Body of pancreas (tissue), 4 donors: ENCODE measurements around the gene SEMA3A. TPM values are rescaled to one million over a fixed set of nuclear protein-coding genes. Genes with fewer than 3 reads are reported as not detected.

ENCODE experiments used
- ATAC-seq: fragments of 150-250 bp; one replicate; pipeline ENCODE4 v1.9.1; 2016
- DNase-seq, 4 donors: peaks; one replicate each; pipeline ENCODE4 v3.0.0-alpha.2; 2019
- H3K27ac ChIP-seq, 4 donors: fragments of 200-600 bp; sonication (generic); 1 replicate in 3 of 4; 2 replicates in 1 of 4; pipeline versions ENCODE4 v1.5.1 to v1.6.1; 2016 to 2019; ENCODE audit warnings: mild to moderate bottlenecking in 1 of 4, mixed read lengths in 1 of 4, moderate library complexity in 1 of 4
- H3K27me3 ChIP-seq, 2 donors: fragments of 200-600 bp; sonication (generic); one replicate each; pipeline ENCODE4 v1.6.0; 2016; ENCODE audit warnings: mild to moderate bottlenecking in 1 of 2
- H3K36me3 ChIP-seq, 2 donors: fragments of 200-600 bp; sonication (generic); replicated peaks in 1 of 2; 2 replicates each; pipeline ENCODE4 v1.5.1; 2016; ENCODE audit warnings: low read depth in 2 of 2; ENCODE audit not compliant: insufficient read depth in 1 of 2
- H3K4me1 ChIP-seq: fragments of 200-600 bp; sonication (generic); one replicate; pipeline ENCODE4 v1.6.0; 2016
- H3K4me3 ChIP-seq, 2 donors: fragments of 200-600 bp; sonication (generic); 1 replicate in 1 of 2; 2 replicates in 1 of 2; pipeline ENCODE4 v1.5.1; 2016 to 2019
- H3K9me3 ChIP-seq, 3 donors: fragments of 200-600 bp; sonication (generic); 1 replicate in 2 of 3; 2 replicates in 1 of 3; pipeline ENCODE4 v1.5.1; 2016
- CTCF ChIP-seq, 7 experiments: fragments of 450-650 bp in 4 of 7; fragments of 200-600 bp in 3 of 7; sonication (generic) in 3 of 7; IDR thresholded peaks; one replicate each; pipeline ENCODE4 v1.5.1; 2016 to 2019; ENCODE audit warnings: antibody characterized with exemption in 7 of 7
- POLR2A ChIP-seq, 3 donors: fragments of 450-650 bp; IDR thresholded peaks; one replicate each; pipeline ENCODE4 v1.6.1; 2016; ENCODE audit warnings: antibody characterized with exemption in 3 of 3, mild to moderate bottlenecking in 2 of 3
- WGBS, 2 donors: methylation state at CpG; one replicate each; pipeline ENCODE4 v1.1.5; 2017; 5-methylcytosine and 5-hydroxymethylcytosine counted together
- intact Hi-C: fragments of 100-400 bp; cut with DNase I; formaldehyde crosslinking; loops from one replicate; pipeline ENCODE4 v1.15.1; 2023
- total RNA-seq, 2 donors: library from RNA; depleted of rRNA; stranded (reverse); fragments of >200 nt; gene quantifications; one replicate each; pipeline ENCODE4 v1.1.0, GENCODE V29; 2016

The SEMA3A gene
- total RNA-seq, 2 donors from 2014 or later: 0.33 to 2.6 TPM

DNA sequence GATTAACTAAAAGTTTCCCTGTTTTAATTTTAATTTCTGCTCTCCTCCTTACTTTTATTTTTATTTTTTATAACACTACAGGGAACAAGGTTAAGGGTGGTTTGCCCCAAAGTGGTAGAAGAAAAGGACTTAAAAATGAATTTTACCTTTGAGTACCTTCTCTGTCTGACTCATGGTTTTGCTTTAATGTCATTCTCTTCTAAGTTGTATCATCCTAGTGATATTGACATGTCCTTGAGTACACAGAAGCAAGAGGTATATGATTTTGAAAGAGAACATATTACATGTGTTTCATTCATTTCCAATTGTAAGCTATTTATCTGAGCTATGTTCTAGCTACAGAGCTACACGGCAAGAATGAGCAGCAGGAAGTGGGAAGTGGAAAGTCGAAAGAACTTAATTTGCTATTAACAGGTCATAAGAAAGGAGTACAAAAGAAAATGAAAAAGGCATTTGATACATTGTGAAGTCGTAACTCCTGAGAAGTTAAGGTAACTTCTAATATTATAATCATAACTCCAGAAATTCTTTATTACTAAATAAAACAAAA is 112.5 kb downstream of the SEMA3A start:
- Histone ChIP-seq H3K36me3 (no peaks in the 10 kb centered on the region), H3K4me1 (no peaks in the 10 kb centered on the region), H3K9me3 (no peaks in the 10 kb centered on the region), H3K27ac (no peak overlapping the region), H3K4me3 (no peak overlapping the region), H3K27me3 (no peaks in the 10 kb centered on the region)
- 46 to 65% methylated on average over 3 of the region's 3 CpGs for WGBS, 2 donors
- no peak for DNase-seq
- intact Hi-C loops: no loop called here
- no peak for ATAC-seq
- TF ChIP-seq POLR2A (IDR thresholded peaks at IDR 0.05): no peak
- TF ChIP-seq CTCF (IDR thresholded peaks at IDR 0.05): no peak

DNA sequence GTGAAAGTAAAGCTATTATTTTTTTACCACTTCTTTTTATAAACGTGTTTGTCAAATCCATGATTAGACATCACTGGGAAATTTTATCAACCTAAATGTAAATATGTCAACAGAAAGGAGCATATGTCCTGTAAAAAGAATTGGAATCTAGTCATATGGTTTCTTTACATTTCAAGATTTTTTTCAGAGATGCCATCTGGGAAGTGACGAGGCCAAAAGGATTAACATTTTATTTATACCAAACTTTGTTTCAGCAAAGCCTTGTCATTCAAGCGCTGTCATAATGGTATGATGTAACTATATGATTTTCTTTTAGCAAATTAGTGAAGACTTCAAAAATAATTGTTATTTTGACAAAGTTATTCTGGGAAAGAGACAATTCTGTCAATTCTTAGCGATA is 117.3 kb downstream of the SEMA3A start:
- ATAC-seq (no peak), DNase-seq (no peak)
- no peaks in the 10 kb centered on the region for H3K36me3 ChIP-seq
- no peak overlapping the region for H3K27ac ChIP-seq
- no peak for TF ChIP-seq POLR2A (IDR thresholded peaks at IDR 0.05)
- no peak for TF ChIP-seq CTCF (IDR thresholded peaks at IDR 0.05)
- H3K9me3 ChIP-seq: no peaks in the 10 kb centered on the region
- H3K27me3 ChIP-seq: no peaks in the 10 kb centered on the region
- H3K4me1 ChIP-seq: no peaks in the 10 kb centered on the region
- intact Hi-C loops: no loop called here
- H3K4me3 ChIP-seq: no peak overlapping the region
- 72 to 73% methylated on average over 4 of the region's 4 CpGs for WGBS, 2 donors

- no peaks in the 10 kb centered on the region for H3K27me3 ChIP-seq
- no peaks in the 10 kb centered on the region for H3K36me3 ChIP-seq
- intact Hi-C loops: no loop called here
- DNase-seq (no peak), ATAC-seq (no peak)
- 79 to 84% methylated on average over 1 of the region's 1 CpG for WGBS, 2 donors
- H3K27ac ChIP-seq: no peak overlapping the region
- H3K9me3 ChIP-seq: no peaks in the 10 kb centered on the region
- no peaks in the 10 kb centered on the region for H3K4me1 ChIP-seq
- no peak for TF ChIP-seq POLR2A (IDR thresholded peaks at IDR 0.05)
- no peak for TF ChIP-seq CTCF (IDR thresholded peaks at IDR 0.05)
- no peak overlapping the region for H3K4me3 ChIP-seq
Measured at GRCh38 chr7:84076219-84076618, 118.4 kb downstream of the SEMA3A start.

GRCh38 chr7:84073186-84073875 is 121.3 kb downstream of the SEMA3A start:
- H3K9me3 ChIP-seq: no peaks in the 10 kb centered on the region
- ATAC-seq (no peak), DNase-seq (no peak)
- no peaks in the 10 kb centered on the region for H3K27me3 ChIP-seq
- H3K36me3 ChIP-seq: no peaks in the 10 kb centered on the region
- H3K4me3 ChIP-seq: no peak overlapping the region
- no peak for TF ChIP-seq CTCF (IDR thresholded peaks at IDR 0.05)
- no peak for TF ChIP-seq POLR2A (IDR thresholded peaks at IDR 0.05)
- intact Hi-C loops: no loop called here
- H3K4me1 ChIP-seq: no peaks in the 10 kb centered on the region
- H3K27ac ChIP-seq: no peak overlapping the region
- WGBS, 2 donors: 30 to 32% methylated on average over 3 of the region's 3 CpGs

GRCh38 chr7:84070770-84071169 is 123.8 kb downstream of the SEMA3A start:
- 59 to 61% methylated on average over 2 of the region's 2 CpGs for WGBS, 2 donors
- H3K9me3 ChIP-seq: no peaks in the 10 kb centered on the region
- DNase-seq: no peak
- H3K36me3 ChIP-seq: no peaks in the 10 kb centered on the region
- no peaks in the 10 kb centered on the region for H3K27me3 ChIP-seq
- intact Hi-C loops: no loop called here
- ATAC-seq: no peak
- TF ChIP-seq POLR2A (IDR thresholded peaks at IDR 0.05): no peak
- TF ChIP-seq CTCF (IDR thresholded peaks at IDR 0.05): no peak
- H3K27ac ChIP-seq: no peak overlapping the region
- no peaks in the 10 kb centered on the region for H3K4me1 ChIP-seq
- H3K4me3 ChIP-seq: no peak overlapping the region
